Measurements from ENCODE around the gene FCN1.

The FCN1 gene

GRCh38 chr9:134937164-134937555 is 19.4 kb upstream of the FCN1 start:
- Histone ChIP-seq H3K9ac (ENCODE audit: low read length) (no peak overlapping the region), H2BK120ac (ENCODE audit: low read depth, low read length) (no peak overlapping the region), H3K4me1 (ENCODE audit: control insufficient read depth, low read depth, low read length) (no peaks in the 10 kb centered on the region), H2AK5ac (ENCODE audit: low read length) (no peak overlapping the region), H3K36me3 (ENCODE audit: control insufficient read depth, insufficient read depth, low read length) (no peaks in the 10 kb centered on the region), H3K56ac (ENCODE audit: low read length) (no peak overlapping the region), H3K4me2 (ENCODE audit: low read length) (no peak overlapping the region), H4K5ac (ENCODE audit: low read length) (no peak overlapping the region), H4K8ac (ENCODE audit: low read depth, low read length) (no peak overlapping the region), H3K18ac (ENCODE audit: low read length) (no peak overlapping the region), H3K4me3 (ENCODE audit: low read length) (no peak overlapping the region), H3K79me2 (ENCODE audit: control insufficient read depth, insufficient read depth, low read length) (no peaks in the 10 kb centered on the region), H3K23ac (ENCODE audit: low read length) (no peak overlapping the region), H3K4ac (ENCODE audit: low read depth, low read length) (no peak overlapping the region), H3K27me3 (ENCODE audit: insufficient read depth, low read length, poor library complexity) (no peaks in the 10 kb centered on the region), H3K79me1 (ENCODE audit: low read length) (no peaks in the 10 kb centered on the region), H2BK15ac (replicated peaks; ENCODE audit: low read depth) (no peak overlapping the region), H2BK5ac (ENCODE audit: low read length) (no peak overlapping the region), H3K27ac (ENCODE audit: low read depth, low read length) (no peak overlapping the region)
- no peak for DNase-seq
- WGBS (ENCODE audit: extremely low coverage, insufficient coverage, low lambda C conversion rate) = no CpG with 5 or more reads among the region's 9 CpGs

- H4K8ac ChIP-seq (ENCODE audit: low read depth, low read length) = no peak overlapping the region
- no peak overlapping the region for H3K9ac ChIP-seq (ENCODE audit: low read length)
- no peak overlapping the region for H4K5ac ChIP-seq (ENCODE audit: low read length)
- no peak overlapping the region for H3K4me2 ChIP-seq (ENCODE audit: low read length)
- no peaks in the 10 kb centered on the region for H3K79me1 ChIP-seq (ENCODE audit: low read length)
- no peaks in the 10 kb centered on the region for H3K27me3 ChIP-seq (ENCODE audit: insufficient read depth, low read length, poor library complexity)
- no peak overlapping the region for H2BK15ac ChIP-seq (replicated peaks; ENCODE audit: low read depth)
- H3K56ac ChIP-seq (ENCODE audit: low read length) = no peak overlapping the region
- no peaks in the 10 kb centered on the region for H3K36me3 ChIP-seq (ENCODE audit: control insufficient read depth, insufficient read depth, low read length)
- H3K79me2 ChIP-seq (ENCODE audit: control insufficient read depth, insufficient read depth, low read length) = no peaks in the 10 kb centered on the region
- H3K27ac ChIP-seq (ENCODE audit: low read depth, low read length) = no peak overlapping the region
- no peaks in the 10 kb centered on the region for H3K4me1 ChIP-seq (ENCODE audit: control insufficient read depth, low read depth, low read length)
- no peak overlapping the region for H3K4ac ChIP-seq (ENCODE audit: low read depth, low read length)
- no peak overlapping the region for H2BK120ac ChIP-seq (ENCODE audit: low read depth, low read length)
- DNase-seq = peak; percentile 26
- H2AK5ac ChIP-seq (ENCODE audit: low read length) = no peak overlapping the region
- no peak overlapping the region for H2BK5ac ChIP-seq (ENCODE audit: low read length)
- H3K23ac ChIP-seq (ENCODE audit: low read length) = no peak overlapping the region
- WGBS (ENCODE audit: extremely low coverage, insufficient coverage, low lambda C conversion rate) = no CpG with 5 or more reads among the region's 13 CpGs
- no peak overlapping the region for H3K18ac ChIP-seq (ENCODE audit: low read length)
- H3K4me3 ChIP-seq (ENCODE audit: low read length) = no peak overlapping the region
Measured at GRCh38 chr9:134936346-134937163, 18.8 kb upstream of the FCN1 start.

- Histone ChIP-seq H3K36me3 (ENCODE audit: control insufficient read depth, insufficient read depth, low read length) (no peaks in the 10 kb centered on the region), H4K8ac (ENCODE audit: low read depth, low read length) (no peak overlapping the region), H3K4me1 (ENCODE audit: control insufficient read depth, low read depth, low read length) (no peaks in the 10 kb centered on the region), H3K79me2 (ENCODE audit: control insufficient read depth, insufficient read depth, low read length) (no peaks in the 10 kb centered on the region), H2BK5ac (ENCODE audit: low read length) (no peak overlapping the region), H3K4me3 (ENCODE audit: low read length) (no peak overlapping the region), H4K5ac (ENCODE audit: low read length) (no peak overlapping the region), H2BK15ac (replicated peaks; ENCODE audit: low read depth) (no peak overlapping the region), H3K23ac (ENCODE audit: low read length) (no peak overlapping the region), H2BK120ac (ENCODE audit: low read depth, low read length) (no peak overlapping the region), H3K79me1 (ENCODE audit: low read length) (no peaks in the 10 kb centered on the region), H3K56ac (ENCODE audit: low read length) (no peak overlapping the region), H2AK5ac (ENCODE audit: low read length) (no peak overlapping the region), H3K27me3 (ENCODE audit: insufficient read depth, low read length, poor library complexity) (no peaks in the 10 kb centered on the region), H3K4me2 (ENCODE audit: low read length) (no peak overlapping the region), H3K4ac (ENCODE audit: low read depth, low read length) (no peak overlapping the region), H3K18ac (ENCODE audit: low read length) (no peak overlapping the region), H3K27ac (ENCODE audit: low read depth, low read length) (no peak overlapping the region), H3K9ac (ENCODE audit: low read length) (no peak overlapping the region)
- WGBS (ENCODE audit: extremely low coverage, insufficient coverage, low lambda C conversion rate) = no CpG with 5 or more reads among the region's 27 CpGs
- no peak for DNase-seq
Measured at GRCh38 chr9:134935701-134936345, 18.1 kb upstream of the FCN1 start.

- H4K8ac ChIP-seq (ENCODE audit: low read depth, low read length) = no peak overlapping the region
- H2BK15ac ChIP-seq (replicated peaks; ENCODE audit: low read depth) = no peak overlapping the region
- H2AK5ac ChIP-seq (ENCODE audit: low read length) = no peak overlapping the region
- no peak overlapping the region for H3K27ac ChIP-seq (ENCODE audit: low read depth, low read length)
- no peak overlapping the region for H3K4me2 ChIP-seq (ENCODE audit: low read length)
- no peak overlapping the region for H4K5ac ChIP-seq (ENCODE audit: low read length)
- H3K27me3 ChIP-seq (ENCODE audit: insufficient read depth, low read length, poor library complexity) = no peaks in the 10 kb centered on the region
- H3K18ac ChIP-seq (ENCODE audit: low read length) = no peak overlapping the region
- H3K79me1 ChIP-seq (ENCODE audit: low read length) = no peaks in the 10 kb centered on the region
- H3K56ac ChIP-seq (ENCODE audit: low read length) = no peak overlapping the region
- H3K4me3 ChIP-seq (ENCODE audit: low read length) = no peak overlapping the region
- no peak overlapping the region for H3K23ac ChIP-seq (ENCODE audit: low read length)
- no peak overlapping the region for H3K9ac ChIP-seq (ENCODE audit: low read length)
- H3K4ac ChIP-seq (ENCODE audit: low read depth, low read length) = no peak overlapping the region
- H3K36me3 ChIP-seq (ENCODE audit: control insufficient read depth, insufficient read depth, low read length) = no peaks in the 10 kb centered on the region
- no peak overlapping the region for H2BK120ac ChIP-seq (ENCODE audit: low read depth, low read length)
- no peak overlapping the region for H2BK5ac ChIP-seq (ENCODE audit: low read length)
- no CpG with 5 or more reads among the region's 17 CpGs for WGBS (ENCODE audit: extremely low coverage, insufficient coverage, low lambda C conversion rate)
- no peaks in the 10 kb centered on the region for H3K79me2 ChIP-seq (ENCODE audit: control insufficient read depth, insufficient read depth, low read length)
- H3K4me1 ChIP-seq (ENCODE audit: control insufficient read depth, low read depth, low read length) = no peaks in the 10 kb centered on the region
- DNase-seq = no peak
Measured at GRCh38 chr9:134935056-134935640, 17.4 kb upstream of the FCN1 start.

GRCh38 chr9:134933076-134933659 is 15.5 kb upstream of the FCN1 start:
- Histone ChIP-seq H3K4me1 (ENCODE audit: control insufficient read depth, low read depth, low read length) (no peaks in the 10 kb centered on the region), H3K4ac (ENCODE audit: low read depth, low read length) (no peak overlapping the region), H3K9ac (ENCODE audit: low read length) (no peak overlapping the region), H3K79me1 (ENCODE audit: low read length) (no peaks in the 10 kb centered on the region), H4K8ac (ENCODE audit: low read depth, low read length) (no peak overlapping the region), H2BK15ac (replicated peaks; ENCODE audit: low read depth) (no peak overlapping the region), H3K79me2 (ENCODE audit: control insufficient read depth, insufficient read depth, low read length) (no peaks in the 10 kb centered on the region), H2AK5ac (ENCODE audit: low read length) (no peak overlapping the region), H2BK120ac (ENCODE audit: low read depth, low read length) (no peak overlapping the region), H4K5ac (ENCODE audit: low read length) (no peak overlapping the region), H3K56ac (ENCODE audit: low read length) (no peak overlapping the region), H3K27ac (ENCODE audit: low read depth, low read length) (no peak overlapping the region), H3K36me3 (ENCODE audit: control insufficient read depth, insufficient read depth, low read length) (no peaks in the 10 kb centered on the region), H3K4me2 (ENCODE audit: low read length) (no peak overlapping the region), H3K23ac (ENCODE audit: low read length) (peak overlapping the region; percentile 56), H2BK5ac (ENCODE audit: low read length) (no peak overlapping the region), H3K27me3 (ENCODE audit: insufficient read depth, low read length, poor library complexity) (no peaks in the 10 kb centered on the region), H3K4me3 (ENCODE audit: low read length) (no peak overlapping the region), H3K18ac (ENCODE audit: low read length) (no peak overlapping the region)
- no peak for DNase-seq
- no CpG with 5 or more reads among the region's 10 CpGs for WGBS (ENCODE audit: extremely low coverage, insufficient coverage, low lambda C conversion rate)

All from mesendoderm (in vitro differentiated cells).